ENCODE results near the gene TBATA.

TBATA gene

DNA sequence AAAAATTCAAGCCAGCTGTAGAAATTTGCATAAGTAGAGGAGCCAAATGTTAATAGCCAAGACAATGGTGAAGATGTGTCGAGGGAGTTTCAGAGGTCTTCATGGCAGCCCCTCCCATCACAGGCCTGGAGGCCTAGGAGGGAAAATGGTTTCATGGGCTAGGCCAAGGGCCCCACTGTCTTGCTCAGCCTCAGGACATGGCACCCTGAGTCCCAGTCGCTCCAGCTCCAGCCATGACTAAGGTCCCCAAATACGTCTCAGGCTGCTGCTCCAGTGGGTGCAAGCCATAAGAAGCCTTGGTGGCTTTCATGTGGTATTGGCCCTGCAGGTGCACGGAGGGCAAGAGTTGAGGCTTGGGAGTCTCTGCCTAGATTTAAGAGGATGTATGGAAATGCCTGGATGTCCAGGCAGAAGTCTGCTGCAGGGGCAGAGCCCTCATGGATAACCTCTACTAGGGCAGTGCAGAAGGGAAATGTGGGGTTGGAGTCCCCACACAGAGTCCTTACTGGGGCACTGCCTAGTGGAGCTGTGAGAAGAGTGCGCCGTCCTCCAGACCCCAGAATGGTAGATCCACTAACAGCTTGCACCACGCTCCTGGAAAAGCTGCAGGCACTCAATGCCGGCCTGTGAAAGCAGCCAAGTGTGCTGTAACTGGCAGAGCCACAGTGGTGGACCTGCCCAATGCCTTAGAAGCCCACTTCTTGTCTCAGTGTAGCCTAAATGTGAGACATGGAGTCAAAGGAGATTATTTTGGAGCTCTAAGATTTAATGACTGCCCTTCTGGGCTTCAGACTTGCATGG lies 19.2 kb downstream of the TBATA start:
- FAIRE-seq (no peak), DNase-seq (ENCODE audit: extremely low spot score, insufficient read length, low read depth) (no peak)

DNA sequence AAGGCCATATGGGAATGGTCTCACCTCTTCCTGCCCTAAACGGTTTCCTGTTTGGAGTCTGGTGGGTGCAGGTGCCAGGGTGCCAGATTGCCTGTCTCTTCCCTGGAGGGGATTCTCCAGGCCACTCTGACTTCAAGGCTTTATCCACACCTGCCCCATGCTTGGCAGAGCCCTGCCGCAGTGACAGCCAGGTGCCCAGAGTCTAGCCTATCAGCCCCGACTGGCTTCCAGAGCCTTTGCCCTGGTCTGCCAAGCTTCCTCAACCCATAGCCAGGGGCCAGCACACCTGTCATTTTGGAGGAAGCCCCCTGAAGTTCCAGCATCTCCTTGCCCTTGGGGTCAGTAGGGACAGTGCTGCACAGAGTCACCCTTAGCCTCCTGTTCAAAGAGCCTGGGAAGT lies 21.6 kb downstream of the TBATA start:
- no peak for DNase-seq (ENCODE audit: extremely low spot score, insufficient read length, low read depth)
- no peak for FAIRE-seq

GRCh38 chr10:70762441-70763175 lies 22.6 kb downstream of the TBATA start:
- no peak for DNase-seq (ENCODE audit: extremely low spot score, insufficient read length, low read depth)

DNA sequence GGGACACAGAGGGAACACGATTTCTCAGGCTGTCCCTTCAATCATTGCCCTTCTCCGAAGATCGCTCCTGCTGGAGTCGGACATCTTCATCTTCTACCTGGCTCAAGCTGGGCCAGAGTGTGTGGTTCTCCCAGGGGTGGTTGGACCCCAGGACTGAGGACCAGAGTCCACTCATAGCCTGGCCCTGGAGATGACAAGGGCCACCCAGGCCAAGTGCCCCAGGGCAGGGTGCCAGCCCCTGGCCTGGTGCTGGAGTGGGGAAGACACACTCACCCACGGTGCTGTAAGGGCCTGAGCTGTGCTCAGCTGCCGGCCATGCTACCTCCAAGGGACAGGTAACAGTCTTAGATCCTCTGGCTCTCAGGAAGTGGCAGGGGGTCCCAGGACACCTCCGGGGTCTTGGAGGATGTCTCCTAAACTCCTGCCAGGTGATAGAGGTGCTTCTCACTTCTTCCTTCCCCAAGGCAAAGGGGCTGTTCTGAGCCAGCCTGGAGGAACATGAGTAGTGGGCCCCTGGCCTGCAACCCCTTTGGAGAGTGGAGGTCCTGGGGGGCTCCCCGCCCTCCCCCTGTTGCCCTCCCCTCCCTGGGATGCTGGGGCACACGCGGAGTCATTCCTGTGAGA lies 23.3 kb downstream of the TBATA start:
- FAIRE-seq: no peak
- DNase-seq (ENCODE audit: extremely low spot score, insufficient read length, low read depth): no peak

More at GRCh38 chr10:70762441-70763175, 22.6 kb downstream of the TBATA start:
- FAIRE-seq: no peak

GRCh38 chr10:70761031-70761601 lies 24.1 kb downstream of the TBATA start:
- FAIRE-seq (no peak), DNase-seq (ENCODE audit: extremely low spot score, insufficient read length, low read depth) (no peak)

DNA sequence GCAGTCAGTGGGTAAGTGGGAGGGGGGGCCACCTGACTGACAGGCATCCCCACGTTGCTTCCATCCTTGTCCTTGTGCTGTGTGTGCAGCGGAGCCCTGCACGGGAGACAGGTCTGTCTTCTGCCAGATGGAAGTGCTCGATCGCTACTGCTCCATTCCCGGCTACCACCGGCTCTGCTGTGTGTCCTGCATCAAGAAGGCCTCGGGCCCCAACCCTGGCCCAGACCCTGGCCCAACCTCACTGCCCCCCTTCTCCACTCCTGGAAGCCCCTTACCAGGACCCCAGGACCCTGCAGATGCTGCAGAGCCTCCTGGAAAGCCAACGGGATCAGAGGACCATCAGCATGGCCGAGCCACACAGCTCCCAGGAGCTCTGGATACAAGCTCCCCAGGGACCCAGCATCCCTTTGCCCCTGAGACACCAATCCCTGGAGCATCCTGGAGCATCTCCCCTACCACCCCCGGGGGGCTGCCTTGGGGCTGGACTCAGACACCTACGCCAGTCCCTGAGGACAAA lies 24.8 kb downstream of the TBATA start:
- FAIRE-seq (no peak), DNase-seq (ENCODE audit: extremely low spot score, insufficient read length, low read depth) (no peak)

DNA sequence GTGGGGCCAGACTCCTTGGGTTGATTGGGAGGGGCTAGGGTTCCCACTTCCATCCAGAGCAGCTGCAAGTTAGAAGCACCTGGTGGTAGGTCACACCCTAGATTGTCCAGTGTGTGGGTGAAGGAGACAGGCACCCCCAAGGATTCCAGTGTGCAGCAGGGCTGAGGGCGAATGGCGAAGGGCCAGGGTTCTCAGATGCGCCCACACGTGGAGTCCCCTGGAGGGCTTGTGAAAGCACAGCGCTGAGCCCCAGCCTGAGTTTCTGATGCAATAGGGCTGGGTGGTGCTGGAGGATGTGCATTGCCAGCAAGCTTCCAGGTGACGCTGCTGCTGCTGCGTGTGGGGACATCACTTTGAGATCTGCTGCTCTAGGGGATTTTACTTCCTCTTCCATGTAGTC lies 25.4 kb downstream of the TBATA start:
- FAIRE-seq (no peak), DNase-seq (ENCODE audit: extremely low spot score, insufficient read length, low read depth) (no peak)

- FAIRE-seq (peak; percentile 88), DNase-seq (ENCODE audit: extremely low spot score, insufficient read length, low read depth) (peak; percentile 37)
Observed at GRCh38 chr10:70758757-70759514, 26.2 kb downstream of the TBATA start.

GRCh38 chr10:70757856-70758255 lies 27.3 kb downstream of the TBATA start:
- DNase-seq (ENCODE audit: extremely low spot score, insufficient read length, low read depth) (no peak), FAIRE-seq (no peak)

DNA sequence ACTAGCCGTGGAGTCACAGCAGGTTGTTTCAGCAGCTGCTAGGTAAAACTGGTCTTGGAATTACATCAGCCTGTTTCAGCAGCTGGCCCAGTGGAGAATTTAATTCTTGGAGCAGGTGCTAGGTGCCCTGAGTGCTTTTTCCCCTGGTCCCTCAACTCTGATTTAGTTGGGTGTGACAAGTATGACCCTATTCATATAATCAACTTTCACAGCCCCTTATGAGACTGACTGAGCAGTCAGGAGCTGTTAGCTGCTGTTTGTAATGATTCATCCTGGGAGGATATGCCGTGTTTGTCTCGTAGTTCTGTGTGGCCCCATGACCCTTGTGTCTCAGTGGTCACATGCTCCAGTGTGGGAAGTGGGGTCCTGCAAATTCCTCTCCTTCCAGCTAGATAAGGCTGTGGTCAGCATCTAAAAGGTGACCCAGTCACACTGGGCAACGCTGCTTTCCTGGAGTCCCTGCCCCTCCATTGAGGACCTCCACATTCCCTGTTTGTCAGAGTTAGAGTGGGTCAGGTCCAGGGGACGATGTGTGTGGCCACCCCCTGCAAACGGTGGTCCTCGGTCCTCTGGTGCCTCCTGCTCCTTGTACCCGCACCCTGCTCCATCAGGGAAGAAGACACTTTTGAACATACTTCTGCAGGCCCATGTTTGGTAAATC lies 28.3 kb downstream of the TBATA start:
- no peak for FAIRE-seq
- DNase-seq (ENCODE audit: extremely low spot score, insufficient read length, low read depth): no peak

DNA sequence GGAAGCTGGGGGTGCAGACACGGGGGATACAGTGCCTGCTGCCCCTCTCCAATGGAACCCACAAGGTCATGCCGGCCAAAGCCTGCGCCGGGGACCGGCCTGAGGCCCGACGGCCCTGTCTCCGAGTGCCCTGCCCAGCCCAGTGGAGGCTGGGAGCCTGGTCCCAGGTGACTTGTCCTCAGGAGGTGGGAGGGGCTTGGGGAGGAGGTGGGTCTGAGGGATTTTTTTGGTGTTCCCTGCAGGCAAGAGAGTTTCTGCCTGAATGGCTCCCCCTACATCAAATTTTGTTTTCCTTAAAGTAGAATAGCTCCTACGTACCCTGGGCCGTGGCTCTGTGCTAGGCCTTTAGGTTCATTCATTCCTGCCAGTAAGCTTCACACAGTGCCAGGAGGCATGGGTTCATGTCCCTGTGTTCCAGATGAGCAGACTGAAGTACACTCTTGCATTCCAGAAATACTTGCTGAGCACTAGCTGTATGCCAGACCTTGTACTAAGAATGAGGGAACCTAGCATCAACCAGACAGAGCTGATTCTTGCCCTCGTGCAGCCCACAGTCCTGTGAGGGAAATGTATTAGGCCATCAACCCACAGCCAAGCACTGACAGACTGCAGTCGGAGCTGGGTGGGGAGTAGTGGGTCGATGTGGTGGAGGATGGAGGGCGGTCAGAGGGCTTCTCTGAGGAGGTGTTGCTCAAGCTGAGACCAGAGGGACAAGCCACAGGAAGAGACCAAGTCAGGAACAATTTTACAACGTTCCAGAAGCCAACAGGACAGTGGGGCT lies 31.1 kb downstream of the TBATA start:
- DNase-seq (ENCODE audit: extremely low spot score, insufficient read length, low read depth): no peak
- FAIRE-seq: no peak

- FAIRE-seq: no peak
- DNase-seq (ENCODE audit: extremely low spot score, insufficient read length, low read depth): no peak
Observed at GRCh38 chr10:70753026-70753663, 32.0 kb downstream of the TBATA start.

- DNase-seq (ENCODE audit: extremely low spot score, insufficient read length, low read depth): no peak
- no peak for FAIRE-seq
Observed at GRCh38 chr10:70752571-70752970, 32.6 kb downstream of the TBATA start.

DNA sequence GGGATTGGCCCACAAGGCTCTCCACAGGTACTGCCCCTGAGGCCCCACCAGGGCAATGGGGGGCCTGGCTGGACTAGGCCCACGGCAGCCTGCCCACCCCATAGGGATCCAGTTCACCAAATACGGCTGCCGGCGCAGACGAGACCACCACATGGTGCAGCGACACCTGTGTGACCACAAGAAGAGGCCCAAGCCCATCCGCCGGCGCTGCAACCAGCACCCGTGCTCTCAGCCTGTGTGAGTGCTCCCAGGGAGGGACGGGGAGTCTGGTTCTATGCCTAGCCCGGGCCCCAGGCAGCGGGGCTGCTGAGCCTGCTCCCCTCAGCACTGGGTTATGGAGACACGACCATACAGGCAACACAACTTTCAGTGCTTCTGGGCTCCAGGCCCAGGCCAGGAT lies 33.2 kb downstream of the TBATA start:
- DNase-seq (ENCODE audit: extremely low spot score, insufficient read length, low read depth) (no peak), FAIRE-seq (no peak)

- FAIRE-seq: no peak
- no peak for DNase-seq (ENCODE audit: extremely low spot score, insufficient read length, low read depth)
Observed at GRCh38 chr10:70751356-70751755, 33.8 kb downstream of the TBATA start.

GRCh38 chr10:70750156-70750703 lies 34.9 kb downstream of the TBATA start:
- DNase-seq (ENCODE audit: extremely low spot score, insufficient read length, low read depth) (no peak), FAIRE-seq (no peak)

- no peak for DNase-seq (ENCODE audit: extremely low spot score, insufficient read length, low read depth)
- no peak for FAIRE-seq
Observed at GRCh38 chr10:70749756-70750155, 35.4 kb downstream of the TBATA start.
